GM18870 (cell line): Measurements from ENCODE around the gene AP2A2.
A peak's percentile ranks its signal among the peaks of the same experiment; 100 is the strongest.

Source experiments
- ATAC-seq: cut with Tn5 transposase; IDR thresholded peaks from one replicate; pipeline ENCODE4 v1.9.1; 2021; ENCODE audit warnings: moderate library complexity; ENCODE audit not compliant: unreplicated experiment

AP2A2 gene

DNA sequence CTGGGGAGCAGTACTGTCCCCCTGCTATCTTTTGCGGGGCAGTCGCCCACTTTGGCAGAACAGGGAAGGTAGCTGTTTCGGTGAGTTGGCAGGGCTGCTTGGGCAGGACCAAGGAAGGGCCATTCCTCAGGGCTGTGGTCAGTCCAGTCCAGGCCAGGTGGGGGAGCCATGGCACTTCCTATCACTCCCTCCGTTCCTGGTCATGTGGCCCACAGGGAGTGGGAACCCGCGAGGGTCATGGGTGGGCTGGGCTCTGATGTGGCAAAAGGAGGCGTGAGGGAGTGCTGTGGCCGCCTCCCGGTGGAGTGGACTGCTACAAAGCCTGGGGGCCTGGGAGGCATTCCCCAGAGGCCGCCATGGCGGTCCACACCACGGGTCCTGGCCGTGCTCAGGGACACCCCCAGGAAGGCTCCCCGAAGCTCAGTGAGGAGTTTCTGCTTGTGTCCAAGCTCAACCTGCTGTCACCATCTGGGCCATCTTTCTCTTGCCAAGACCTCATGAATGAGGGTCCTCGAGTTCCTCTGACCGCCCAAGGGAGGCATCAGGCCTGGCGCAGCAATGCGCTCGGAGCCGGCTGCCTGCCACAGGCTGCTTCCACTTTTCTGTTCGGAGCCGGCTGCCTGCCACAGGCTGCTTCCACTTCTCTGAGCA, 27.0 kb upstream of the AP2A2 start:
- no peak for ATAC-seq

DNA sequence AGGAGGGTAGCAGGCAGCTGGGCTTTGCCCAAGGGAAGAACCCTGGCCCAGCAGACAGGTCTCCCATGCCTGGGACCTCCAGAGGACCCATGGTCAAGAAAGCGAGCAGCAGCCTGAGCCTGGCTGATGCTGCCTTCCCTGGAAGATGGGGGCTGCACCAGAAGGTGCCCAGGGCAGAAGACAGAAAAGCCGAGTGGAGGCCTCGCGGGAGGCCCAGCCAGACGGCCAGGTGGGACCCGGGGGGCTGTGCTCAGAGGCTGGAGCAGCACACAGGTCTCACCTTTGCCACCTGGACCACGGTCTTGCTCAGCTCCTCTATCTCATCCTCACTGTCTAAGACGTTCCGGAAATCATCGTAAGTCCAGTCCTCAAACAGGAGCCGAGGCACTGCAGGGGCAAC, 25.9 kb upstream of the AP2A2 start:
- no peak for ATAC-seq

DNA sequence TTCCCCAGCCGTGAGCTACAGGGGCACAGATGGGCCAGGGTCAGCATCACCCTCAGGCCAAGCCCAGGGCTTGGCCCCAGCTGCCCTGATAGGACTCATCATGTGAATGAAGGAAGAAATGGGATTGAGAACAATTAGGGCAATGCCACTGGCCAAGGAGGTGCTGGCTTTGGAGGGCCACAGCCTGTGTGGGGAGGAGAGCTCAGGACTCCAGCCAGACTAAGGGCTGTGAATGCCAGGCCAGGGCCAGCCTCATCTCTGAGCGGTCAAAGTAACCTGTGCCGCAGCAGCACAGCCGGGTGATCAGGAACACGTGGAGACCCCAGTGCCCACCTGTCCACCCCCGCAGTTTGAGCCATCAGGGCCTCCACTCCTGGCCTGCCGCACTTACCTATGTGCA, 25.1 kb upstream of the AP2A2 start:
- no peak for ATAC-seq

DNA sequence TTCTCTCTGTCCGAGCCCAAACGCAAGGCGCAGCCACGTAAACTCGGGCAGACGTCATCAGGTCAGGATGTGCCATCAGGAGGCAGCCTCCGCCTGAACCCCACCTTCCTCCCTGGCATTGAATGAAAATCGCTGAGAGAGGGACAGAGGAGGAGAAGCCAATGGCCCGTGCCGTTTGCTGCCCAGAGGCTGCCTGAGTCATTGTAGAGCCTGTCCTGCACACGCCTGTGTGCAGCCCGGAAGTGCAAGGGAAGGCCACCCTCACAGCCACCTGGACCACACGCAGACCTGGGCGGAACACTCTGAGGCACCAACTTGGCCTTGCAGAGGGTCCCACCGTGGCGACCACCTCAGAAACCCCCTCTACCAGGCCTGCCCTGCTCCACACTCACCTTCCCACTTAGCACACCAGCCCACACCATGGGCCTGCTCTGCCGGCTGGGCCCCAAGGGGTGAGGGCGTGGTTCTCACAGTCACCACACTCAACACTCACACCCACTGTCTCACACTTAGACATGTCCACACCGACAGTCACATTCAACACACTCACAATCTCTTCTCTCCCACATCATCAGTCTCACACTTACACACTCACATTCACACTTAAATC, 24.1 kb upstream of the AP2A2 start:
- no peak for ATAC-seq

DNA sequence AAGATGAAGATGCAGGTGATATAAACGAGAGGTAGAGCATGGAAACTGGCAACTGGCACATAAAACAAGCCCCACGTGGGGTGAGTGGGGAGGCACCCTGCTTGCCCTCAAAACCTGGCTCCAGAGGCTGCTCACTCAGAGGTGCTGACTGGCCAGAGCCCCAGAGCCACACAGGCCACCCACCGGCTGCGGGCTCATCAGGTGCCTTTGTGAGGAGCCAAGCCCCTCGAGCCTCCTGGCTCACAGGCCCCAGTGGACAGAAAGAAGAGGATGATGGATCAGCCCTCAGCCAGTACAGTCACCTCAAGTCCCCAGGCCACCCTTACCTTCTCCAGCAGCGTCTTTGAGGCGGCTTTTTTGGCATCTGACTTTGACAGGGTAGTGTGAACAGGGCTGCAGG, 21.3 kb upstream of the AP2A2 start:
- ATAC-seq, result no peak

DNA sequence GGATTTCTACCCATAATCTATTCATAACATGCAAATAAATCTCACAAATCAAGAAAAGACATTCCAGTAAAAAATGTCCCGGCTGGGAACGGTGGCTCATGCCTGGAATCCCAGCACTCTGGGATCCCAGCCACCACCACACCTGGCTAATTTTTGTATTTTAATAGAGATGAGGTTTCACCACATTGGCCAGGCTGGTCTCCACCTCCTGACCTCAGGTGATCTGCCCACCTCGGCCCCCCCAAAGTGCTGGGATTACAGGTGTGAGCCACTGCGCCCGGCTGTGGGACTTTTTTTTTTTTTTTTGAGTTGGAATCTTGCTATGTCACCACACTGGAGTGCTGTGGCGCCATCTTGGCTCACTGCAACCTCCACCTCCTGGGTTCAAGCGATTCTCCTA, 19.7 kb upstream of the AP2A2 start:
- no peak for ATAC-seq

DNA sequence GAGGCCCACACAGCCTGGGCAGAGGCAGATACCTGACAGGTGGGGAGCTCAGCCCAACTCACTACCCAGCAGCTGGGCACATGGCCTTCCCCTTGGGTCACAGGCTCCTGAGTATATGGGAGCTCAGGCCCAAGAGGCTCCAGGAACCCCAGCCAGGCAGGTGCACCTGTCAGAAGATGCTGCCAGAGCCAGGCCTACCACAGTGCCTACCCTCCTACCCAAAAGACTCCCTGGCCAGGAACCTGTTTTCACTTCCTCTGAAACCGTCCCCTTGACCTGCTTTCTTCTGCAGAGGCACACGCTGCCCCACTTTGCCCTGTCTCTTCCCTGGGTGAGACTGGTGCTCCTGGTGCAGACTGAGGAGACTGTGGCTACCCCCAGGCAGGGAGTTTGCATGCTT, 18.0 kb upstream of the AP2A2 start:
- no peak for ATAC-seq

DNA sequence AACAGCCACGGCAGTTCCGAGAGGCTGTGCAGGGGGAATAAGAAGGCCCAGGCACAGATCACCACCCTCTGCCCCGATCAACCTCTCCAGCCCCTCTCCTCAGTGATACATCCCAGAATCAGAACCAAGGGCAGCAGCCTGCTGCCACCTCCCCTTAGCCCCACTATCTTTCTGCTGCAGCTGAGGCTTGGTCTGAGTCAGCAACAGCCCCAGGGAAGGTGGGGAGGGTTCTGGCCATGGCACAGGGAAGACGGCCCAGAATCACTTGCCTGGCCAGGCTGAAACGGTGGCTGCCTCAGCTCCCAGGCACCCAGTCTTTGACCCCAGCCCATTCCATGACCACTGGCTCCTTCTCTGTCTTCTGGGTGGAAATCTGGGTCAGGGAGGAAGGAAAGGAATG, 17.4 kb upstream of the AP2A2 start:
- ATAC-seq, result no peak

DNA sequence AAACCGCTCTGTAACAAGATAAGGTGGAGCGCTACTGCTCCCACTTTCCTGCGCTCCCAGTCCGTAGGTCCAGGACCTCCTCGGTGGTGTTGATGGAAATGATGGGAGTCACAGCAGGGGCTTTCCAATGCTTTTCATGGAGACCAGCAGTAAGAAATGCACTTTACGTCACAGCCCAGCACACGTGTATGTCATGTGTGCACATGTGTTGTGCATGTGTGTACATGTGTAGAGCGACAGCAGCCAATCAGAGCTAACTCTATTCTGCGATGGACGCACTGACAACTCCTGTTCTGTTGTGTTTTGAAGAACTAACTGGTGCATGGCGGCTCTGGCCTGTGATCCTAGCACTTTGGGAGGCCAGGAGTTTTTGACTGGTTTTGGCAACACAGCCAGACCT, 16.3 kb upstream of the AP2A2 start:
- no peak for ATAC-seq

DNA sequence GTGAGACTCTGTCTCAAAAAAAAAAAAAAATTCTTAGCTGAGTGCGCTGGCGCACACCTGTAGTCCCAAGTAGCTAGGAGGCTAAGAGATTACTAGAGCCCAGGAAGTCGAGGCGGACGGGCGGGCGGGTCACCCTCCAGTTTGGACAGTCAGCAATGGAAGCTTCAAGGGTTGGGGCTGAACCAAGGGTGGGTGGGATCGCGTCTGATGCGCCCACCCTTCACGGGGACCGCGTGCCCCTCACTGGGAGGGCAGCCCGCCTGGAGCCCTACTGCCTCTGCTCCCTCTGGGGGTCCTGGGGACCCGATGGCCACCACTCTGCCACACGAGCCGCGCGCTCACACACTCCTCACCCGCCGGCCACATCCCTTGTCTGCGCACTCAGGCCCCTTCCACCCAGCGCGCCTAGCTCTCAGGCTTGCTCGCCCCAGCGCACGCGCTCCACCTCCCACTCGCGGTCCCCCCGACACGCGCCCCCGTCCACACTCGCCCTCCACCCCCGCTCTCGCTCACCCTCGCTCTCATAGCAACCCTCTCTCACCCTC, 15.6 kb upstream of the AP2A2 start:
- ATAC-seq, result no peak

DNA sequence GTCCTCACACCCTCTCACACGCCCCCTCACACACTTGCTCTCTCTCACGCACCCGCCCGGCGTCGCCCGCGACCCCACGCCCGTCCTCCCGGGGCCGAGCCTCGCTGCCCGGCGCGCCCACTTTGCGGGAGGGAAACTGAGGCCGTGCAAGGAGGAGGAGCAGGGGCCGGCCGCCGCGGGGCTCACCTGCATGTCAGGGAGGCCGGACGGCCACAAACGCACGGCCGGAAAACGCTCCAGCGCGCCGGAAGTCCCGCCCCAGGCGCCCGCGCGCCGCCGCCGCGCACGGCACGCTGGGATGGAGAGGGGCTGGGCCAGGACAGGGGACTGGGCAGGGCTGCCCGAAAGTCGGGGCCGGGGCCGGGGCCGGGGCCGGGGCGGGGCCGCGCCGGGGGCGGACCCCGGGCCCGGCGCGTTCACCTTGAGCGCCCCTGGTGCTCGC, 15.1 kb upstream of the AP2A2 start, which contains the start of gene CHID1:
Gene CHID1, minus strand, starts transcription at position 222 of the 442 bp plus-strand sequence. CDS start 5,994 bp downstream, outside the sequence.
- ATAC-seq, result peak; percentile 53

DNA sequence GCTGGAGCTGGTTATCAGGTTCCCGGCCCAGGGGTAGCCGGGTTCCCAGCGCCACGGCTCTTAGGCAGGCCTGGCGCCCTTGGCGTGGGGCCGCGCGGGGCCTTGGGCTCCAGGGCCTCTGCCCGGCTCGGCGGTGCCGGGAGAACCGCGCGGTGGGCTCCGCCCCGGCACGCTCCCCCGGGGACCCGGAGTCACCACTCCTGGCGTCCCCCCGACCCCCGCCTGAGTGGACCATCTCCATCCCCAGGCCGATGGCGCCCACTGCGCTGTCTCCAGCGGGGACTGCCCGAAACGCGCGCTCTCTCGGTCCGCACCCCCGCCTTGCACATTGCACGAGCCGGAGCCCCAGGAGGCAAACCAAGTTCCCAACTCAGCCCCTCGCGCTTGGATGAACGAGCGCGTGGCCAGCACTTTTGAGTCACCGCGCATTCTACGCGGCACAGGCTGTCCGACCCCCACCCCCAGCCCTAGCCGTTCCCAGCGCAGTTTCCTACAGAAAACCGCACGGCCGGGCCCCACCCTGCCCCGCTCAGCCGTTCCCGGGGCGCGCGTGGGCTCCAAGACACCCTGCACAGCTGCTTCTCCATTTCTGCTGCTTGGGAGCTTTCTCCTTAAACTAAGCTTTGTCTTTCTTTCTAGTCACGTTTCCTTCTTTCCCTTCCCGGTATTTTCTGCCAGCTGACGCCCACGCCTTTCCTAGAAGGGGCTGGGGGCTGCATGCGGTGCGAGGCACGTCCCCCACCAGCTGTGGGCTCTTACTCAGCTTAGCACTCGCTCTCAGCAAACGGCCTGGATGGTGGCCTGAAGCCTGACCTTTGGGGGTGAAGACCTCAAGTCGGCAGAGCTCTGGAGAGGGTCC, 14.4 kb upstream of the AP2A2 start:
- peak; percentile 44 for ATAC-seq

DNA sequence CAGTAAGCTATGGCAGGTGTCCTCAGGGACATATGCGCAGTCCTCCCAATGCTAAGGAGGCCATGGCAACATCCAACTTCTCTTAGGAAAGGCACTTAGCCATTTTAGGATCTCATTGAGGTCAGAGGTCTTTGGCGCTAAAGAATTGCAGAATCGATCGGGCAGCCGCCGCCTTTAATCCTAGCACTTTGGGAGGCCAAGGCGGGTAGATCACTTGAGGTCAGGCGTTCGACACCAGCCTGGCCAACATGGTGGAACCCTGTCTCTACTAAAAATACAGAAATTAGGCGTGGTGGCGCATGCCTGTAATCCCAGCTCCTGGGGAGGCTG, 13.8 kb upstream of the AP2A2 start:
- ATAC-seq, result no peak

DNA sequence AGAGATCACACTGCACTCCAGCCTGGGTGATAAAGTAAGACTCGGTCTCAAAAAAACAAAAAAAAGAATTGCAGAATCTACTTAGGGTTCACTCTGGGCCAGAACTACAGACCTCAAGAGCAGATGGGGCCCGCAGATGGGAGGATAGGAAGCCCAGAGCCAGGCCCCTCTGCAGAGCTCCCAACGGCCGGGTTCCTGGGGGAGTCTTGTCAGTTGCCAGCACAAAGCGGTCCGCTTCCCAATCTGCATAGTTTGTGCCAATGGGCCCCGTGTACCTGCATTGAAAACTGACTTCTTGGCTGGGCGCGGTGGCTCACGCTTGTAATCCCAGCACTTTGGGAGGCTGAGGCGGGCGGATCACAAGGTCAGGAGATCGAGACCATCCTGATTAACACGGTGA, 13.4 kb upstream of the AP2A2 start:
- ATAC-seq, result no peak

DNA sequence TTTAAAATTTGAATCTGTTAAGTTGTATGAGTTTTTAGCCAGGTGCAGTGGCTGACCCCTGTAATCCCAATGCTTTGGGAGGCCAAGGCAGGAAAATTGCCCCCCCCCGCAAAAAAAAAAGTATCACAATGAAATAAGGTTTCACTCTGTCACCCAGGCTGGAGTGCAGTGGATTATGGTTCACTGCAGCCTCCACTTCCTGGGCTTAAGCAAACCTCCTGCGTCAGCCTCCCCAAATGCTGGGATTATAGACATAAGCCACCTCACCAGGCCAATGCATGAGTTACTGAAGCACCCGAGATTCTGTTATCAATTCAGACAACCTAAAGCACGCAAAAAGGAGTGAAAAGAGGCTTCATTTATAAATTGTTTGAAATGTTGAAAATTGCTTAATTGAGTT, 12.6 kb upstream of the AP2A2 start:
- no peak for ATAC-seq

DNA sequence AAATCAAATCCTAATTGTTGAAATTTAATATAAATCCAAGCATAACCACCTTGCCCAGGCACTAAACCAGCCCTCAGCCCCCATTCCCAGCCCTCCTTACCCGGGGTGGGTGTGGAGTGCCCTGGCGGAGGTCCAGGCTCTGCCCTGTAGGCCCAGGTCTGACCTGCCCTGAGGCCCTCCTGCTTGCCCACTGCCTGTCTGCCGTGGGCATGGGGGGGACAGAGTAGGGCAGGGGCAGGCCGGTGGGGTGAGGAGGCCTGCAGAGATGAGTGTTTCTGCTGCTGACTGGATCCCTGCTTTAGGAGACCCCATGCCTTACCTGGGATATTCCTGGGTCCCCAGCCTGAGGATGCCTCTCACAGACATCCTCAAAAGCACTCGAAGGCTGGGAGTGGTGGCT, 11.5 kb upstream of the AP2A2 start:
- no peak for ATAC-seq

DNA sequence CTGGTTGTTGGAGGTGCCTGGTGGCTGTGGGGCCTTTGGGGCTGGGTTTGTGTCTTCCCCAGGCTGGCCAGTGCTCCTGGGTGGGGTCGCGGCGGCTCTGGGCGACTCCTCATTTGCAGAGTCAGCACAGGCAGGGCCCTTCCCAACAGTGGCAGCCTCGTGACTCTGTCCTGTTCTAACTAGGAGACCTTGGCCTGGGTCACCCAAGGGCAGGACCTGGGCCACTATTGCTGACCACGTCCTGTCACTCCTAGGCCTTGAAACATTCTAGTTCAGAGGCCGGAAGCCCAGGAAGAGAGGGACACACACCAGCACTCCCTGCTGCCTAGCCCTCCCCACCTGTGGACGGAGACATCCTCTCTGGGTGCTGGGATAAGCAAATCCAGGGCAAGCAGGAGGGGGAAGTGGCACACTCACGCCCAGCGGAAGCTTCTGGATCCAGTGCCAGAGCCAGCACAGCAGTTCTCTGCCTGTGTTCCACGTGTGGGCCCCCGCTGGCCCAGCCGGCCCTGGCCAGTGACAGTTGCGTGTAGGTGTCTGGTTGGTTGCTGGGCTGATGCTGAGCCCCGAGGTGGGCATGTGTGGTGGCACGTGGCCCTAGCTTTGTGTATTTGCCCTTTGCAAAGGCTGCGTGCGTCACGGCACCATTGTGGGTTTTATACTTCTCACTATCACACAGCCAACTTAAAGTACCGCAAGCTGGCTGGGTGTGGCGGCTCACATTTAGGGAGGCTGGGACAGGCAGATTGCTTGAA, 10.7 kb upstream of the AP2A2 start:
- ATAC-seq, result no peak

DNA sequence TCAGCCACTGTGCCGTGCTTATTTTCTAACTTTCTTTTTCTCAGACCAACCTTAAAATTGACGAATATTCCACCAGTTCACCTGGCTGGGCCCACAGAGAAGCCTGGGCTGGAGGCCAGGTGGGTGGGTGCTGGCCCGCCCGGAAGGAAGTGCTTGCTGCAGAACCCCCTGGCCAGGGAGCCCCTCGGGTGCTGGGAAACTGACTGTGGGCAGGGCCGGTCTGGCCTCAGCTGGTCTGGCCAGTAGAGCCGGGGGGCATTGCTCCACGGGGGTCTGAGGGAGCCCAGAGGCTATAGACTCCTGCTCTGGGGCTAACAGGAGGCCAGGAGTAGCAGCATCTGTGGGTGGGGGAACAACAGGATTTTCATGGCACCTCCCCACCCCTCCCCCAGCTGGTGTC, 8.2 kb upstream of the AP2A2 start:
- ATAC-seq, result no peak

DNA sequence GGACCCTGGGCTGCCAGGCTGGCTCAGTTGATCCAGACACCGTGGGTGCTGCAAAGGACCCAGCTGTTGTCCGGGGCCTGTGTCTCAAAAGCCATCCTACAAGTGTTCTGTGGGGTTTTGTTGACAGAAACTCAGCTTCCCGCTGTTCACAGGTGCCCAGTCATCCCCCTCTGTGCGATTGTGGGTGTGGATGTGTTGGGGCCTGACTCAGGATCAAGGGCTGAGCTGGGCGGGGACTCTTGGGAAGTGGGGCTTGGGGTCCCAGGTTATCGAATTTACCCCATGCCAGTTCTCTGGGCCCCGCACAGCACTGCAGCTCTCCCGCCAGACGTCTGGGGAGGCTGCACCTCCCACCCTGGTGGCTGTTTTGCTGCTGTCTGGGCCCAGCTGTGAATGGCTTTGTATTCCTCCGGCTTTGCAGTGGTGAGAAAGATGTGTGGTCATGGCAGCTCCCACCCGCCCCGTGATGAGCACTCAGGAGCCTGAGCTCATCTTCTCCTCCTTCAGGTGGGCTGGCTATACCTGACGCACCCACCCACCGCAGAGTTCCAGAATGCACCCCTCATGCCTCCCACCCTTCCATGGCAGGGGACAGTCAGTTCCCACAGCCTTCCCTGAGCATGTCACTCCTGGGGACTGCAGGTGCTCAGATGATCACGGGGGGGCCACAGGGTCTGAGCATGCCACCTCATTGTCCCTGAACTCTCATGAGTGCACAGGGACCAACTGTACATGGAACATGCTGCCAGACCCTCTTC, 3.6 kb upstream of the AP2A2 start:
- no peak for ATAC-seq

DNA sequence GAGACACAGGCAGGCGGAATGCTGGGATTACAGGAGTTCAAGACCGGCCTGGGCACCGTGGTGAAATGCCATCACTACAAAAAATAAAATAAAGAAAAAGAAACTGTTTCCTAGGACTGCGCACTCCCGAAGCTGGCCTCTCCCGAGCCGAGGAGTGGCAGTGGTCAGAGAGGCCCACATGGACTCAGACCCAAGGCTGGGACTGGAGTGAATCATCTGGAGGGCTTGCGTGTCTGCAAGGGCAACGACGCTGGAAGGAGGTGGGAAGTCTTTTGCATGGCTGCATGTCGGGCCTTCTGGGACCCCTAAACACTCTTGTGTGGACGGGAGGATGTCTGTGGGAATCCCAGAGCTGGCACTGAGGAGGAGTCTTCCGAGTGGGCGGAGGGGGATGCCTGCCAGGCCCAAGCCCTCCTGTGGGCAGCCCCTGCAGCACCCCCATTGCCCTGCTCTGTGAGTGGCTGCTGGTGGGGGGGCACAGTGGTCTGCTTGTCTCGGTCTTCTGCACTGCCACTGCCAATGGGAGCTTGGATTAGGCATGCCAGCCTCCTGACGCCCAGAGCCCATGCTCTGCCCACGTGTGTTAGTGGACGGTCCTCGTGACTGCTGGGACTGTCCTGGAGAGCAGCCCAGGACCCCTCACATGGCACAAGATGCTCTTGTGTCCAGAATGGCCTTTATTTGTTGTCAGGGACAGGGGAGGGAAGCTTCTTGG, 1.8 kb upstream of the AP2A2 start:
- no peak for ATAC-seq
